Vagina (tissue), 2 donors: Measurements from ENCODE around the gene TNIK.

Experiments used
- CTCF ChIP-seq, 3 experiments: fragments of 450-650 bp in 2 of 3; fragments of 200-600 bp in 1 of 3; sonication (generic) in 1 of 3; IDR thresholded peaks; one replicate each; pipeline ENCODE4 v1.5.1; 2017 to 2019; ENCODE audit warnings: antibody characterized with exemption in 3 of 3, mild to moderate bottlenecking in 2 of 3, moderate library complexity in 2 of 3
- POLR2A ChIP-seq, 2 donors: fragments of 450-650 bp; IDR thresholded peaks; one replicate each; pipeline ENCODE4 v1.6.1; 2017; ENCODE audit warnings: antibody characterized with exemption in 2 of 2, mild to moderate bottlenecking in 2 of 2, moderate library complexity in 2 of 2
- POLR2AphosphoS5 ChIP-seq, 2 donors: sonication (generic); formaldehyde crosslinking; IDR thresholded peaks; one replicate each; pipeline ENCODE4 v1.9.0; 2017; ENCODE audit warnings: antibody characterized with exemption in 2 of 2, mild to moderate bottlenecking in 2 of 2, low read depth in 1 of 2; ENCODE audit not compliant: insufficient read depth in 1 of 2

- no peak for TF ChIP-seq CTCF (IDR thresholded peaks at IDR 0.05)
- TF ChIP-seq POLR2AphosphoS5 (IDR thresholded peaks at IDR 0.05; ENCODE audit: insufficient read depth in 1 of 2, low read depth in 1 of 2): no peak
- TF ChIP-seq POLR2A (IDR thresholded peaks at IDR 0.05): no peak
Observed at GRCh38 chr3:171282041-171282440, 178.2 kb downstream of the TNIK start.
